Stimulated activated CD8-positive, alpha-beta memory T cell treated with anti-CD3 and anti-CD28 coated beads, Interleukin-2, amount 100 ng/mL, for 48 hours (primary cell): ENCODE results near the gene ULK4.

ENCODE experiments used
- DNase-seq, 2 donors: peaks; one replicate each; pipeline ENCODE4 v3.0.0-alpha.2; 2020; ENCODE audit warnings: low read depth in 2 of 2

ULK4 gene

GRCh38 chr3:41362638-41363559, 599.0 kb downstream of the ULK4 start:
- no peak for DNase-seq

GRCh38 chr3:41357271-41357670, 604.6 kb downstream of the ULK4 start:
- DNase-seq: no peak

- no peak for DNase-seq
Measured at GRCh38 chr3:41356775-41357174, 605.1 kb downstream of the ULK4 start.

GRCh38 chr3:41352510-41352909, 609.4 kb downstream of the ULK4 start:
- no peak for DNase-seq

- DNase-seq: no peak
Measured at GRCh38 chr3:41350441-41350840, 611.5 kb downstream of the ULK4 start.

- no peak for DNase-seq
Measured at GRCh38 chr3:41348401-41348800, 613.5 kb downstream of the ULK4 start.

GRCh38 chr3:41346698-41347270, 615.1 kb downstream of the ULK4 start:
- no peak for DNase-seq

GRCh38 chr3:41345788-41346187, 616.1 kb downstream of the ULK4 start:
- no peak for DNase-seq

GRCh38 chr3:41339758-41340157, 622.1 kb downstream of the ULK4 start:
- DNase-seq: no peak

- DNase-seq: no peak
Measured at GRCh38 chr3:41338276-41338675, 623.6 kb downstream of the ULK4 start.

GRCh38 chr3:41334426-41334825, 627.5 kb downstream of the ULK4 start:
- DNase-seq: no peak

- no peak for DNase-seq
Measured at GRCh38 chr3:41331041-41331440, 630.9 kb downstream of the ULK4 start.

- no peak for DNase-seq
Measured at GRCh38 chr3:41330465-41330864, 631.4 kb downstream of the ULK4 start.

- no peak for DNase-seq
Measured at GRCh38 chr3:41329881-41330280, 632.0 kb downstream of the ULK4 start.

GRCh38 chr3:41328926-41329325, 633.0 kb downstream of the ULK4 start:
- no peak for DNase-seq

- no peak for DNase-seq
Measured at GRCh38 chr3:41327718-41328117, 634.2 kb downstream of the ULK4 start.

- DNase-seq: no peak
Measured at GRCh38 chr3:41324156-41324475, 637.8 kb downstream of the ULK4 start.

GRCh38 chr3:41323467-41324155, 638.3 kb downstream of the ULK4 start:
- no peak for DNase-seq

GRCh38 chr3:41321642-41321980, 640.3 kb downstream of the ULK4 start:
- no peak for DNase-seq

- no peak for DNase-seq
Measured at GRCh38 chr3:41320953-41321641, 640.8 kb downstream of the ULK4 start.

GRCh38 chr3:41318520-41318919, 643.4 kb downstream of the ULK4 start:
- no peak for DNase-seq

- no peak for DNase-seq
Measured at GRCh38 chr3:41317718-41318117, 644.2 kb downstream of the ULK4 start.
